ENCODE data around the gene PPP1R1B.

PPP1R1B gene

GRCh38 chr17:39600288-39600996, 26.3 kb upstream of the PPP1R1B start:
- DNase-seq (ENCODE audit: low read depth), result no peak

- DNase-seq (ENCODE audit: low read depth), result no peak
Observed at GRCh38 chr17:39600997-39601597, 25.7 kb upstream of the PPP1R1B start.

DNA sequence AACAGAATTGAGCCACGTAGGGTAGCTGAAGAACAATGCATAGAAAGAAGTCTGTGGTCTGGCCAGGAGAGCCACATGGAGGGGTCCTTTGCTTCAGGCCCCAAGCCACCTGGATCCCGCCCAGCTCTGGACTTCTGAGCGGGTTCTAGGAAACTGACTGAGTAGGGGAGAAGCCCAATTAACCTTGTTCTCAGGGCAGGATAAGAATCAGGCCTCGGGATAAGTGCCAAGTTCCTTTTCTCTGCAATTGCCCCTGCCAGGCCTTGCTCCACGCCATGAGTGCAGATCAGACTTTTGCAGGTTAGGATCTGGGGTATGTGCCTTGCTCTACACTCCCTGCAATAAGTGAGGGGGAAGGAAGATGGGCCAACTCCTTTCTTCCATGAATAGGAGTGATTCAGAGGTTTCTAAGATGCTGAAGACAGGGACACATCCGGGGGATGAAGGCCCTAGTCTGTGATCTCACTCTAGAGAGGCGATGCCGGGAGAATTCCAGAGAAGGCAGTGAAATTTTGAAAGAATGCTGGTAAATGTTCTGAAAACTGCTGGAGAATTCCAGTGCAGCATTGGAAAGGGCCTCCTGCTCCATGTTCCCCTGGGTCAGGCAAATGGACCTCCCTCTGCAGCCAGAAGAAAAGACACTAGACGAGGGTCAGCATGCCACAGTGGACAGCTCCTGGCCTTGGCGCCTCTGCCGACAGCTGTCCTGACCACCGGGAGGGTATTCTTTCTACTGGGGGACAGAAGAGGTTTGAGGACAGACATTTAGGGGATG, 24.8 kb upstream of the PPP1R1B start:
- DNase-seq (ENCODE audit: low read depth), result no peak

DNA sequence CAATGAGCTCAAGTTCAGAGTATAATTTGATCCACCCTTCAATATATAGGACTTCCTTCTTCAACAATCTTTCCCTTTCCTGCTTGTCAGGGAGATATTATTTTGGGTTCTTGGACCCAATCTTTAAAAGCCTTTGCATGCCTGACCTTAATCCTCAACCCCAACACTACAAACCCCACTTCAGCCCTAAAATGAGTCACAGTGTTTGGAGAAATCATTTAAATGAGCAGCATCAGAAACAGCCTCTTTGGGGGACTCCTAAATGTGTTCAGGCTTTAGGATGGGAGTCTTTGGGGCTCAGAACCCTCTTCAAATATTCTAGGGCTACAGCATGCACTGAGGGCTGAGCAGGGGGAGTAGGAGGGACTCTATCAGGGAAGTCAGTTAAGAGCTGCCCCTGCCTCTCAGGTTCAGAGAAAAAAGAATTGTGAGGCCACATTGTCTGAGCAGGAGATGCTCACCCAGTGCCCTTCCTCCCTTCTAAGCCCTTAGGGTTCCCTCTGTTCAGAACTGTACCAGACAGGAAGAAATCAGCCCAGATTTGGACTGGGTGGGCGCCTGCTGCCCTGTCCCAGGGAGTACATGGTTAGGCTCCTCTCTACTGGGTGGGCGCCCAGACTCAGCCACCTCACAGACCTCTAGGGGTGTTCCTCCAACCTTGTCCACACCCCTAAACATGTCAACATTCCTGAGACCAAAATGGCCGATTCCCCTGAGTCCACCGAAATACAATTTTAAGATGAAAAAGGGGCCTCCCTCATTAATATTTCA, 24.0 kb upstream of the PPP1R1B start:
- DNase-seq (ENCODE audit: low read depth), result no peak

DNA sequence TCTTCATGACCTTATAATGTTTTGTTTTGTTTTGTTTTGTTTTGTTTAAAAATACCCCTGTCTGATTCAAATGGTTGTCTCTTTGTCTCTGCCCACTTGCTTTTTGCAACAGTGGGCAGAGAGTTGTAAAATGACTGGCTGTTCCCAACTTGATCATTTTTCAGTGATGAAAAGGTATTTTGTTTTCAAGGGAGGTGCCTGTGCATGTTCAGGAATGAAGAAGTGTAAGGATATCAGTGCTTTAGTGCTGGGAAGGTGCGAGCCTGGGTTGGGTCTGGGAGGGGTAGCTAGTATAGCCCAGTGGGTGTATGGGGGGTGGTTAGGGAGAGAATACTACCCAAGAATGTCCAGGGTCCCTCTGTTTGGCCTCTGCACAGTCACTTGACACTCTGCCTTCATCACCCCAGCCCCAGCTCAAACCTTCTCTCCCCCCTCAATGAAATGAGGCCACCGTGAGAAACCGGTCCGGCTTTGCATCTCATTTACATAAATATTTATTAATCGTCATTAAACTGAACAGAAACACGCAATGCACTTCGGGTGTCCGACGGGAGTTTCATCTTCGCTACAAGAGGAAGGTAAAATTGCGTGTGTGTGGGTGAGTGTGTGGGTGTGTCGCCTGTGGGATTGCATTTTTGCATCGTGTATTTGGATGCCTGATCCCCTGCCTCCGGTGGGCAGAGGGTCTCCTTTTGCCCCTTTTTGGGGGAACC, 23.3 kb upstream of the PPP1R1B start:
- no peak for DNase-seq (ENCODE audit: low read depth)

- DNase-seq (ENCODE audit: low read depth), result no peak
Observed at GRCh38 chr17:39604911-39605491, 21.8 kb upstream of the PPP1R1B start.

- no peak for DNase-seq (ENCODE audit: low read depth)
Observed at GRCh38 chr17:39605492-39606433, 21.0 kb upstream of the PPP1R1B start.

- no peak for DNase-seq (ENCODE audit: low read depth)
Observed at GRCh38 chr17:39606434-39607056, 20.2 kb upstream of the PPP1R1B start.

- DNase-seq (ENCODE audit: low read depth), result no peak
Observed at GRCh38 chr17:39607057-39607850, 19.5 kb upstream of the PPP1R1B start.

DNA sequence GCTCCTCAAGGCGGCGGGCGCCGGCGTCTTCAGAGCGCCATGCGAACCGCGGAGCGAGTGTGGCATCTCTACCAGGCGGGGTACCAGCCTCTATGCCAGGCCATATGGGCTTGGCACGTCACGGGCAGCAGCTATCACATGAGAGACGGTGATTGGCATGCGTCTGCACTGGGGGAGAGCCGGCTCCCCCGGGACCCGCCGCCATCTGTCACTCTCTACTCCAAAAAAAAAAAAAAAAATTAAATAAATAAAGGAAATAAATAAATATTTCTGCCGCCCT, 19.0 kb upstream of the PPP1R1B start, which contains the start of gene NEUROD2:
Gene NEUROD2 (minus strand): TSS at position 70 of the 280 bp plus-strand sequence. CDS start 1,321 bp downstream, outside the sequence.
- no peak for DNase-seq (ENCODE audit: low read depth)

DNA sequence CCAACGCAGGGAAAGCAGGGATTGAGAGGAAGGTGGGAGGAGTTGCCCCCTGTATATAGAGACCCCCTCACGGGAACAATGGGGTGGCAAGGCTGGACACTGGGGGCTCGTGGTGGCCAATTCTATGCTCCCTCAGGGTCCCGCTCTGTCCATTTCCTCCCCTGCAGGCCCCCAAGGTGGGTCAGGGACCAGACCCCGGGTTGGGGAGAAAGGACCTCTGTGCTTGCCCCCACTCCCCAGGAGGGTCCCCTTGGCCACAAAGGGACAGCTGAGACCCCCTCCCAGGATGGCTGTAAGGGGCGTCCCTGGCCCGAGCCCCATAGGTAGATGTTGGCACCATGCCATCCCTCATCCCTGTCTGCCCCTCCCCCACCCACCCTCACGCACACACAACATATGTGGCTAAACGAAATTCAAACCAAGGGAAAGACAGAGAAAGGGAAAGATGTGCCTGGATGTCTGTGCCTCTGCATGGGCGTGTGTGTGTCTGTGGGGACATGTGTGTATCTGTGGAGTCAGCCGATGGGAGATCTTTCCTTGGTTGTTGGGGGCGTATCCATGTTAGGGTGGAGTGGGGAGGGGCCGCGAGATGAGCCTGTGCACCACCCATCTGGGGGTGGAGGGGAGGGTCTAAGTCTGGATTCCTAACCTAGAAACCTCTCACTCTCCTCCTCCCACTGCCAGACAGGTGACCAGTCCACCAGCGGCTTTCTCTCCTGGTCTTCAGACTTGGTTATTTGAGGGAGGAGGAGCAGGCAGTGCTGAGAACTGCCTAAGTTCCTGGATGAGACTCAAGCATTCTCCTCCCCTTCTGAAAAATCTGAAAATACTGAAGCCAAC, 18.4 kb upstream of the PPP1R1B start:
- DNase-seq (ENCODE audit: low read depth), result no peak

DNA sequence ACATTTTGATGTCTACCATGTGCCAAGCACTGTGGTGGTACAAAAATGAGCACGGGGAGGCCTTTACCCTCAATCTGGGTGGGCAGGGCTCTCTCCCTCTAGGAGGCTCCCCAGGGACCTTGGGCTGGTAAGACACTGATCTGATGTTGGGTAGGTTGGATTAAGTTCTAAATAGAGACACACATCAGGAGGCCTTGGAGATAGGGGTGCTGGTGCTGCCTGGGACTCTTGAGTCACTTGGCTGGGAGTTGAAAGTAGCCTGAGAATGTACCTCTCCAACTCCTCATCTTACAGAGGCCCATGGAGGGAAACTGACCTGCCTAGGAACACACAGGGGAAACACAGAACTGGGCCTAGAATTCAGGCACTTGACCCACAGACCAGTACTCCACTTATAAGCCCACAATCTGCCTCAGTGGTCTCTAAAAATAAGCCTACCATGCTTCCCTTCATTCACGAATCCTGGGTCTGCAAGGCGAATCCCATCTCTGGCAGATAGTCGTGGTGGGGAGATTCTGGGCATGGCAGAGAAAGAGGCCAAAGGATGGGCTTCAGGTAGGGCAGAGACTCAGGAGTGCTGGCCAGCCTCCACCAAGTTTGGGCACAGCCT, 17.2 kb upstream of the PPP1R1B start:
- no peak for DNase-seq (ENCODE audit: low read depth)

- no peak for DNase-seq (ENCODE audit: low read depth)
Observed at GRCh38 chr17:39611401-39612112, 15.2 kb upstream of the PPP1R1B start.

DNA sequence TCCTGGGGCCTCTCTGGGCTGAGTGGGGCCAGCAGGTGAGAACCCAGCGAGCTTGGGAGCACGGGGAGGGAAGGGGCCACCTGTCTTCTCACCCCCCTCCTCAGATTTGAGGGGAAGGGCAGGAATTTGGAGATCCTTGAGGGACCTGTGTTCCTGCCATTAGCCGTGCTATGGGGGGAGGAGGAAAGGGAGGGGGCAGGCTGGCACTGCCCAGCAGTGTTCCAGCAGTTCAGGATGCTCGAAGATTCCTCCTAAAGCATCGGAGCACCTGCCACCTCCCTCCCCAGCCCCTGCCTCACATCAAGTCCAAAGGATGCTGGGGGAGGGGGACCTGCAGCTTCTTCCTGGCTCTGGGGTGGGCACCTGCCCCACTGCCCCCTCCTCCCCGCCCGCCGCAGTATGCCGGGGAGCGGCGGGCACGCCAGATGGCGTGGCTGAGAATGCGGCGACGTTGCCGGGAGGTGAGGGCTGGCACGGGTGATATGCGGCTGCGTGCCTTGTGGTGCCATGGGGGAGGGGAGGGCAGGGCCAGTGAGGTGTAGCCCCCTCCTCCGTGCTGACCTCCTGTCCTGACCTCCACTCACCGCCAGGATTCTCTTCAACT, 14.4 kb upstream of the PPP1R1B start:
- no peak for DNase-seq (ENCODE audit: low read depth)

GRCh38 chr17:39612935-39613464, 13.8 kb upstream of the PPP1R1B start:
- DNase-seq (ENCODE audit: low read depth), result no peak

DNA sequence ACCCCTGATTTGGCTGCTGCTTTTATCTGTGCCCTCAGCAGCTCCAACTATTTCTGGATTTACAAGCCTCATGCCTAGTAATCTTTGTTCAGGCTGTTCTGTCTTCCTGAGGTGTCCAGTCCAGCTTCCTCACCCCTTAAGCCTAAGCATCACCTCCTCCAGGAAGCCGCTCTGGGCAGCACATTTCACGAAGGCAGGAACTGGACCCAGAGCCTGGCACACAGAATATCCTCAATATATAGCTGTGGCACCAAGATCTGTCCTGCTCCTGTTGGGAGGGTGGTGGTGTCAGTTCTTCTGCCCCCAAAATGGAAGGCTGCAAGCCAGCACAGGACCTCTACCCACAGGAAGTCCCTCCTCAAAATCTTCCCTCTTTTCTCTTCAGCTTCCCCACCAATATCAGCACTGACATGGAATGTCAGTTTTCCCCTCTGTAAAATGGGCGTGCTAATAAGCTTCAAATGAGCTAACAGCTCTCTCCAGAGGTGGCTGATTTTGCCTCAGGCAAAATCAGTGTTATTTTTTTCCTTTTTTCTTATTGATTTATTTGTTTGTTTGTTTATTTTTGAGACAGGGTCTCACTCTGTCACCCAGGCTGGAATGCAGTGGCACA, 12.1 kb upstream of the PPP1R1B start:
- no peak for DNase-seq (ENCODE audit: low read depth)
